ENCODE measurements around the gene ATP6V0C. TPM values are rescaled to one million over a fixed set of nuclear protein-coding genes. Genes with fewer than 3 reads are reported as not detected.

ATP6V0C gene
- total RNA-seq, 2 donors from 2014 or later: 114 to 164 TPM

DNA sequence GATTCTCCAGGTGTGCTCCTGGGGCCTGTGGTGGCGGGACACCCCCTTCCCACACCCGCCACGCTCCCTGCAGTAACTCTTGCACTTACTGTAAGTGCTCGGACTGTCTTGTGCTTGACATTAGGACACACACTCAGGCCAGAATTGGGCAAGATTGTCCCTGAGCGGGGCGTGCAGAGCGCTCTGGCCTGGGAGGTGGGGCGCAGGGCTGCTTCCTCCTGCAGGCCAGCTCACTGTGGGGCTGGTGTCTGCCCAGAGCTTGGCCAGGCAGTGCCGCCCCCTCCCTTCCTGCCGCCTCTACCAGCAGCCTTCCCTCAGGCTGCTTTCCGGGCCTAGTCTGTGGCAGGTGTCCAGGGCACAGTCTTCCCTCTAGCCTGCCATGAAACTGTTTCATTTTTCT is 6.1 kb upstream of the ATP6V0C start:
- H3K4me1 ChIP-seq (replicated peaks): no peaks in the 10 kb centered on the region
- WGBS: 84% methylated on average over 10 of the region's 11 CpGs
- TF ChIP-seq POLR2A (IDR thresholded peaks at IDR 0.05) (no peak), POLR2AphosphoS5 (IDR thresholded peaks at IDR 0.05) (no peak)
- TF ChIP-seq, protein P1, sequence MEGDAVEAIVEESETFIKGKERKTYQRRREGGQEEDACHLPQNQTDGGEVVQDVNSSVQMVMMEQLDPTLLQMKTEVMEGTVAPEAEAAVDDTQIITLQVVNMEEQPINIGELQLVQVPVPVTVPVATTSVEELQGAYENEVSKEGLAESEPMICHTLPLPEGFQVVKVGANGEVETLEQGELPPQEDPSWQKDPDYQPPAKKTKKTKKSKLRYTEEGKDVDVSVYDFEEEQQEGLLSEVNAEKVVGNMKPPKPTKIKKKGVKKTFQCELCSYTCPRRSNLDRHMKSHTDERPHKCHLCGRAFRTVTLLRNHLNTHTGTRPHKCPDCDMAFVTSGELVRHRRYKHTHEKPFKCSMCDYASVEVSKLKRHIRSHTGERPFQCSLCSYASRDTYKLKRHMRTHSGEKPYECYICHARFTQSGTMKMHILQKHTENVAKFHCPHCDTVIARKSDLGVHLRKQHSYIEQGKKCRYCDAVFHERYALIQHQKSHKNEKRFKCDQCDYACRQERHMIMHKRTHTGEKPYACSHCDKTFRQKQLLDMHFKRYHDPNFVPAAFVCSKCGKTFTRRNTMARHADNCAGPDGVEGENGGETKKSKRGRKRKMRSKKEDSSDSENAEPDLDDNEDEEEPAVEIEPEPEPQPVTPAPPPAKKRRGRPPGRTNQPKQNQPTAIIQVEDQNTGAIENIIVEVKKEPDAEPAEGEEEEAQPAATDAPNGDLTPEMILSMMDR (IDR thresholded peaks at IDR 0.05): no peak
- H3K27me3 ChIP-seq (replicated peaks; ENCODE audit: insufficient read depth): no peaks in the 10 kb centered on the region
- H3K4me3 ChIP-seq: no peak overlapping the region
- no peaks in the 10 kb centered on the region for H3K9me3 ChIP-seq
- no peak for DNase-seq (ENCODE audit: low spot score)
- H3K27ac ChIP-seq: no peak overlapping the region
- no peaks in the 10 kb centered on the region for H3K36me3 ChIP-seq
- intact Hi-C loops (cut with DNase I): no loop called here

DNA sequence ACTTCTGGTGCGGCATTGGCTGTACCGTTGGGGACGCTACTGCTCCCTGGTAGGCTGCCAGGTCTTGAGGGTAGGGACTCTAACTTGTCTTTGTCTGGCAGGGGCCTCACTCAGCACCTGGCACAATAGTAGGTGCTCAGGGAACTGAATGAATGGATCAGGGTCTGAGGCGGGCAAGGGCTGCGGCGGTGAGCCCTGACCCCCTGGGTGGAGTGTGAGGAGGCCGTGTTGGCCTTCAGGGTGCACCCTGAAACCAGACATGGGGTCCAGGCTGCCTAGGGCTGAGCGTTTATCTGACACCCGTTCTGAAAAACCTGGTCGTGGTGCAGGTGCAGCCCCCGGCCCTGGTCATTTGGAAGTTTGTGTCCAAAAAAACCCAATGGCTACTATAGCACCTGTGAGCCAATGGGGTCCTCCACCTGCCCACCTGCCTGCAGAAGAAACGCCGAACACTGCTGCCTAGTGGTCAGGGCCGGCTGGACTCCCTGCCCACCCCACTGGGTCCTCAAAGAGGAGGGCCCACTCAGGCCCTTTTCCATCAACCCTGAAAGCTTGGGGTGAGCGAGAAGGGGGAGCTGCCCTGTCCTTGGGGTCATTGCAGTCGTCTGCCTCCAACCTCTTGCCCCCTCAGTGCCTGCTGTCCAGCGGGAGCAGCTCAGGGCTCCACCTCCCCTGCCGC is 4.9 kb upstream of the ATP6V0C start:
- no peak for DNase-seq (ENCODE audit: low spot score)

DNA sequence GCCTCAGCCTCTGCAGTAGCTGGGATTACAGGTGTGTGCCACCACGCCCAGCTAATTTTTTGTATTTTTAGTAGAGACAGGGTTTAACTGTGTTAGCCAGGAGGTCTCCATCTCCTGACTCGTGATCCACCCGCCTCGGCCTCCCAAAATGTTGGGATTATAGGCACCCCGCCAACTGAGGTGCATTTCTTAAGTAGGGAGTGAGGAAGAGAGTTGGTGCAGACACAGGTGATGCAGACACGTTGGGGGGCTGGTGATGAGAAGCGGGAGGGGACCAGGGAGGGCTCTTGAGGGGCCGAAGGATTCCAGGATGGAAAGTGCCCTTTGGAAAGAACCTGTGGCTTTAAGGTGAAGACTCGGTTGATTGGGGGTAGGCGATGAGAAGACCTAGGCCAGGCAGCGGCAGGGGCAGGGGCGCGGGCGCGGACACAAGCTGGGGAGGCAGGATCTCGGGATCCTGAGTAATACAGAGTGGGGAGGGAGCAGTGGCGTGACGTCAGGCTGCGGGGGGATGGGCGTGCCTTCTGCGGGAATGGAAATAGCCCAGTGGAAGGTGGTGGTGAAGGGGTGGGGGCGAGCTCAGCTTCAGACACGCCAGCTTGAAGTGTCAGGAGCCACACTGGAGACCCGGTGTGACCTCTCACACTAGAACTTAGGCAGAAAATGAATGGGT is 2.5 kb upstream of the ATP6V0C start:
- Histone ChIP-seq H3K9me3 (no peaks in the 10 kb centered on the region), H3K36me3 (no peaks in the 10 kb centered on the region), H3K4me3 (no peak overlapping the region), H3K4me1 (replicated peaks) (peaks cover 9% of the 10 kb centered on the region), H3K27me3 (replicated peaks; ENCODE audit: insufficient read depth) (no peaks in the 10 kb centered on the region), H3K27ac (no peak overlapping the region)
- intact Hi-C loops (cut with DNase I): no loop called here
- DNase-seq (ENCODE audit: low spot score): no peak
- TF ChIP-seq, protein P1 (IDR thresholded peaks at IDR 0.05): no peak
- TF ChIP-seq POLR2A (IDR thresholded peaks at IDR 0.05): no peak
- no peak for TF ChIP-seq POLR2AphosphoS5 (IDR thresholded peaks at IDR 0.05)
- 38% methylated on average over 23 of the region's 24 CpGs for WGBS

More for the DNA sequence above, 4.9 kb upstream of the ATP6V0C start:
- H3K4me3 ChIP-seq: no peak overlapping the region
- TF ChIP-seq POLR2A (IDR thresholded peaks at IDR 0.05) (no peak), POLR2AphosphoS5 (IDR thresholded peaks at IDR 0.05) (no peak)
- TF ChIP-seq, protein P1 (IDR thresholded peaks at IDR 0.05): no peak
- no peaks in the 10 kb centered on the region for H3K9me3 ChIP-seq
- intact Hi-C loops (cut with DNase I): no loop called here
- no peak overlapping the region for H3K27ac ChIP-seq
- WGBS: 90% methylated on average over 18 of the region's 18 CpGs
- no peaks in the 10 kb centered on the region for H3K4me1 ChIP-seq (replicated peaks)
- no peaks in the 10 kb centered on the region for H3K36me3 ChIP-seq
- H3K27me3 ChIP-seq (replicated peaks; ENCODE audit: insufficient read depth): no peaks in the 10 kb centered on the region

DNA sequence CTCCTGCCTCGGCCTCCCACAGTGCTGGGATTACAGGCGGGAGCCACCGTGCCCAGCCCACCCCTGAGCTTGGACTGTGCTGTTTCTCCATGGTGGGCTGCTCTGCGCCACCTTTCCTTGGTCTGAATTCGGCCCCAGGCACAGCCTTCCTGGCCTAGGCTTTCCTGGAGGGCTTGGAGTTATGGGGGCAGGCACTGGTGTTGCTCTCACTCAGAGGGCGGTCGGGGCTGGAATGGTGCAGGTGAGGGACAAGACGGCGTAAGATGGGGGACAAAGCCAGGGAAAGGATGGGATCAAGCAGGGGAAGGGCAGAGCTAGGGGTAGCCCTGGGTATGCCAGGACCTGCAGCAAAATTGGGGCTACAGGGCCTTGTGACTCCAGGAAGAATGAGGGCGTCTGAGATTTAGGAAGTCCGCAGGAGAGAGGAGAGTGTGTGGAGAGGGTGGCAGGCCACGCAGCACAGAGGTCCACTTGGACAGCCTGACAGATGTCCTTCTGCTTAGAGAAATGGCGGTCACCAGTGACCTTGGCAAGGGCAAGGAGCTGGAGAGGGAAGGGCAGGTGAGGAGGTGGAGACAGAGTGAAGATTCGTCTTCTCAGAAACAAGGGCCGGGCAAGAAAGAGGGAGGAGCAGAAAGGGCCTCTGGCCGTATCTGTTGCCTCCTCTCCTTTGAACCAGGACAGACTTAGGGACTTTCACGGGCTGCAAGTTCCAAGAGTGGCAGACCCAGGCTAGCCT is 1.6 kb upstream of the ATP6V0C start:
- Histone ChIP-seq H3K4me3 (no peak overlapping the region), H3K36me3 (no peaks in the 10 kb centered on the region), H3K9me3 (no peaks in the 10 kb centered on the region), H3K27ac (peak overlapping the region in 1 of 2 donors; percentile 98), H3K4me1 (replicated peaks) (peaks cover 18% of the 10 kb centered on the region), H3K27me3 (replicated peaks; ENCODE audit: insufficient read depth) (no peaks in the 10 kb centered on the region)
- intact Hi-C loops (cut with DNase I): no loop called here
- DNase-seq (ENCODE audit: low spot score): no peak
- TF ChIP-seq POLR2A (IDR thresholded peaks at IDR 0.05) (no peak), POLR2AphosphoS5 (IDR thresholded peaks at IDR 0.05) (no peak)
- TF ChIP-seq, protein P1 (IDR thresholded peaks at IDR 0.05): no peak
- 88% methylated on average over 17 of the region's 17 CpGs for WGBS

Data from prostate gland (tissue), 2 donors.